Glomerular visceral epithelial cell (primary cell): ENCODE data around the gene FOXD4L4.
"Not testable (repeated sequence)": the region's sequence is repeated elsewhere in the genome, so short reads cannot be mapped to it uniquely, and the experiment has no call there.

ENCODE experiments used
- DNase-seq: peaks from one replicate; pipeline ENCODE4 v3.0.0-alpha.2; 2016; ENCODE audit errors: extremely low spot score

FOXD4L4 gene

DNA sequence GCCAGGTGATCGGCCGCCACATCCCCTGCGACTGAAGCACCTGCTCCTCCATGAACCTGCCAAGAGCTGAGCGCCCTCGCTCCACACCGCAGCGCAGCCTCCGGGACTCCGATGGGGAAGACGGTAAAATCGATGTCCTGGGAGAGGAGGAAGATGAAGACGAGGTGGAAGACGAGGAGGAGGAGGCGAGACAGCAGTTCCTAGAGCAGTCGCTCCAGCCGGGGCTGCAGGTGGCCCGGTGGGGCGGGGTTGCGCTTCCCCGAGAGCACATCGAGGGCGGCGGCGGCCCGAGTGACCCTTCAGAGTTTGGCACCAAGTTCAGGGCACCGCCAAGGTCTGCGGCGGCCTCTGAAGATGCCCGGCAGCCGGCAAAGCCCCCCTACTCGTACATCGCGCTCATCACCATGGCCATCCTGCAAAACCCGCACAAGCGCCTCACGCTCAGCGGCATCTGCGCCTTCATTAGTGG lies at the start of gene FOXD4L4:
Gene FOXD4L4, plus strand, starts transcription at position 51 of the 469 bp plus-strand sequence. Its CDS starts 0 bp downstream, at position 51.
- not testable (repeated sequence) for DNase-seq

- not testable (repeated sequence) for DNase-seq
Observed at GRCh38 chr9:65703550-65703949, 33.4 kb upstream of the FOXD4L4 start.

- not testable (repeated sequence) for DNase-seq
Observed at GRCh38 chr9:65714445-65714844, 22.5 kb upstream of the FOXD4L4 start.

GRCh38 chr9:65738133-65738532 lies 1.2 kb downstream of the FOXD4L4 start:
- DNase-seq, result not testable (repeated sequence)
